HCT116 (cell line): ENCODE data around the gene PLEKHO2. TPM values are rescaled to one million over a fixed set of nuclear protein-coding genes. Genes with fewer than 3 reads are reported as not detected.

Source experiments
- ATAC-seq: fragments of 200-7000 bp; cut with Tn5 transposase; 2 replicates; pipeline ENCODE4 v1.9.1; 2020; ENCODE audit warnings: mild to moderate bottlenecking, moderate library complexity
- BruUV-seq: library from RNA; stranded (reverse); fragments of 400-500 nt; replicated peaks from 2 replicates; lab custom pipeline; 2021; lab: Mats Ljungman, UMichigan
- CTCF ChIA-PET: fragments of 300-600 bp; sonication (Branson Sonifier 250); formaldehyde crosslinking; loops from one replicate; lab custom pipeline; 2021; ENCODE audit warnings: antibody characterized with exemption; lab: Charles Lee
- POLR2A ChIA-PET: fragments of 300-600, 350-600 bp; sonication (Branson Sonifier 250); formaldehyde crosslinking; loops from one replicate; lab custom pipeline; 2021; ENCODE audit warnings: antibody characterized with exemption; lab: Charles Lee
- RAD21 ChIA-PET, 2 experiments: fragments of 300-600 bp; sonication (Branson Sonifier 250); formaldehyde crosslinking; loops; one replicate each; lab custom pipeline; 2023; ENCODE audit warnings: low total read pairs in 2 of 2; ENCODE audit not compliant: uncharacterized antibody in 2 of 2, unreplicated experiment in 2 of 2, low non-redundant PET in 1 of 2; lab: Charles Lee
- DNase-seq: peaks from one replicate; pipeline ENCODE4 v3.0.0-alpha.2; 2010; ENCODE audit warnings: low read depth, low spot score
- H2AFZ ChIP-seq: fragments of 200-600 bp; shearing (Covaris generic), sonication (generic); 2 replicates; pipeline ENCODE4 v1.6.1; 2017; ENCODE audit warnings: low read depth, mixed run types, mixed read lengths, antibody characterized with exemption, low read length; ENCODE audit not compliant: poor library complexity, severe bottlenecking
- H3K27ac ChIP-seq: 2 replicates; pipeline ENCODE4 v1.5.1; 2012; ENCODE audit warnings: low read depth, low read length
- H3K27me3 ChIP-seq: fragments of 200-600 bp; sonication (generic); 2 replicates; pipeline ENCODE4 v1.6.1; 2016; ENCODE audit warnings: mixed run types, low read length, mixed read lengths; ENCODE audit not compliant: insufficient read depth
- H3K36me3 ChIP-seq, 2 experiments: fragments of 200-500 bp in 1 of 2; fragments of 200-600 bp in 1 of 2; sonication (Bioruptor generic) in 1 of 2; sonication (generic) in 1 of 2; 2 replicates each; pipeline versions ENCODE4 v1.5.1 to v1.6.1; 2014 to 2016; ENCODE audit warnings: low read length in 2 of 2, inconsistent platforms in 1 of 2, mixed read lengths in 1 of 2, mixed run types in 1 of 2; ENCODE audit not compliant: insufficient read depth in 2 of 2, control insufficient read depth in 1 of 2
- H3K4me1 ChIP-seq, 2 experiments: fragments of 200-600 bp in 1 of 2; sonication (generic) in 1 of 2; 2 replicates each; pipeline versions ENCODE4 v1.5.1 to v1.6.1; 2012 to 2017; ENCODE audit warnings: low read length in 2 of 2, inconsistent platforms in 1 of 2, mild to moderate bottlenecking in 1 of 2, mixed read lengths in 1 of 2, mixed run types in 1 of 2, moderate library complexity in 1 of 2; ENCODE audit not compliant: insufficient read depth in 2 of 2, control insufficient read depth in 1 of 2
- H3K4me2 ChIP-seq: fragments of 200-600 bp; sonication (generic); 2 replicates; pipeline ENCODE4 v1.6.1; 2017; ENCODE audit warnings: mixed run types, low read length, mixed read lengths
- H3K4me3 ChIP-seq, 2 experiments: fragments of 200-600 bp in 1 of 2; sonication (generic) in 1 of 2; replicated peaks in 1 of 2; 2 replicates each; pipeline ENCODE4 v1.5.1; 2011 to 2016; ENCODE audit warnings: low read length in 2 of 2, control low read depth in 1 of 2, low read depth in 1 of 2, mild to moderate bottlenecking in 1 of 2, mixed read lengths in 1 of 2, mixed run types in 1 of 2
- H3K79me2 ChIP-seq: fragments of 200-600 bp; sonication (generic); 2 replicates; pipeline ENCODE4 v1.6.1; 2017; ENCODE audit warnings: mild to moderate bottlenecking, mixed run types, low read length, moderate library complexity, mixed read lengths; ENCODE audit not compliant: insufficient read depth
- H3K9ac ChIP-seq: fragments of 200-600 bp; sonication (generic); 2 replicates; pipeline ENCODE4 v1.6.1; 2016; ENCODE audit warnings: low read length, mixed read lengths
- H3K9me2 ChIP-seq: fragments of 200-600 bp; sonication (generic), shearing (Covaris generic); 2 replicates; pipeline ENCODE4 v1.6.1; 2017; ENCODE audit warnings: mixed run types, mild to moderate bottlenecking, moderate library complexity; ENCODE audit not compliant: insufficient read depth
- H3K9me3 ChIP-seq, 2 experiments: fragments of 200-500 bp in 1 of 2; fragments of 200-600 bp in 1 of 2; sonication (Bioruptor generic) in 1 of 2; sonication (generic) in 1 of 2; 2 replicates each; pipeline ENCODE4 v1.6.1; 2014 to 2017; ENCODE audit warnings: low read length in 2 of 2, mixed read lengths in 2 of 2, inconsistent platforms in 1 of 2, low read depth in 1 of 2, mild to moderate bottlenecking in 1 of 2, mixed run types in 1 of 2, moderate library complexity in 1 of 2; ENCODE audit not compliant: control insufficient read depth in 1 of 2, insufficient read depth in 1 of 2
- H4K20me1 ChIP-seq: fragments of 200-600 bp; sonication (generic), shearing (Covaris generic); 2 replicates; pipeline ENCODE4 v1.6.1; 2017; ENCODE audit warnings: mixed run types, mild to moderate bottlenecking, moderate library complexity; ENCODE audit not compliant: insufficient read depth
- CBX3 ChIP-seq: IDR thresholded peaks from 2 replicates; pipeline ENCODE4 v1.6.1; 2012; ENCODE audit warnings: low read depth
- CEBPB ChIP-seq: IDR thresholded peaks from 2 replicates; pipeline ENCODE4 v1.6.1; 2012; ENCODE audit warnings: low read depth
- ELF1 ChIP-seq: IDR thresholded peaks from 2 replicates; pipeline ENCODE4 v1.6.1; 2012; ENCODE audit warnings: low read depth, borderline replicate concordance
- EZH2 ChIP-seq: fragments of 200-600 bp; sonication (generic); IDR thresholded peaks from 2 replicates; pipeline ENCODE4 v1.6.1; 2017; ENCODE audit warnings: antibody characterized with exemption, mixed run types
- EZH2phosphoT487 ChIP-seq: fragments of 200-600 bp; IDR thresholded peaks from 2 replicates; pipeline ENCODE4 v1.6.1; 2018; ENCODE audit warnings: antibody characterized with exemption, borderline replicate concordance
- FOSL1 ChIP-seq: IDR thresholded peaks from 2 replicates; pipeline ENCODE4 v1.6.1; 2012; ENCODE audit warnings: low read depth
- JUND ChIP-seq: IDR thresholded peaks from 2 replicates; pipeline ENCODE4 v1.6.1; 2012
- MAX ChIP-seq: IDR thresholded peaks from 2 replicates; pipeline ENCODE4 v1.6.1; 2012
- POLR2A ChIP-seq: IDR thresholded peaks from 2 replicates; pipeline ENCODE4 v1.7.0; 2011; ENCODE audit warnings: borderline replicate concordance; ENCODE audit not compliant: insufficient read depth, insufficient read length; ENCODE audit errors: extremely low read depth
- POLR2AphosphoS5 ChIP-seq: IDR thresholded peaks from 2 replicates; pipeline ENCODE4 v1.6.1; 2011; ENCODE audit warnings: mild to moderate bottlenecking, low read depth, low read length, moderate library complexity
- SP1 ChIP-seq: IDR thresholded peaks from 2 replicates; pipeline ENCODE4 v1.6.1; 2012; ENCODE audit warnings: low read depth
- SRF ChIP-seq: IDR thresholded peaks from 2 replicates; pipeline ENCODE4 v1.6.1; 2012; ENCODE audit warnings: low read depth
- TCF7L2 ChIP-seq: IDR thresholded peaks from 2 replicates; pipeline ENCODE4 v1.7.0; 2011; ENCODE audit warnings: borderline replicate concordance, inconsistent platforms; ENCODE audit not compliant: insufficient read depth, insufficient read length; ENCODE audit errors: extremely low read depth
- YY1 ChIP-seq: IDR thresholded peaks from 2 replicates; pipeline ENCODE4 v1.6.1; 2011; ENCODE audit warnings: low read length, low read depth, moderate library complexity, mild to moderate bottlenecking; ENCODE audit not compliant: insufficient replicate concordance; ENCODE audit errors: extremely low read depth
- intact Hi-C: fragments of 100-400 bp; cut with micrococcal nuclease; formaldehyde crosslinking; loops from 2 replicates; pipeline ENCODE4 v1.10.0; 2022
- total RNA-seq: library from RNA; stranded (reverse); gene quantifications from one replicate; pipeline ENCODE4 v1.2.1, GENCODE V29; 2021; ENCODE audit not compliant: unreplicated experiment

PLEKHO2 gene
- total RNA-seq, 1 experiment from 2014 or later, result 8.0 TPM

GRCh38 chr15:64845831-64846595 is 4.3 kb downstream of the PLEKHO2 start:
- Histone ChIP-seq H3K4me1 (peaks cover 3 to 15% of the 10 kb centered on the region in 2 experiments), H3K9me3 (no peaks in the 10 kb centered on the region), H3K79me2 (peaks cover 13% of the 10 kb centered on the region; the same call in 1 of the 2 replicates), H3K27ac (no peak overlapping the region), H3K9me2 (no peaks in the 10 kb centered on the region), H4K20me1 (no peaks in the 10 kb centered on the region), H3K4me3 (no peak overlapping the region), H3K4me2 (no peak overlapping the region)
- ChIA-PET POLR2A (no interaction called here), RAD21 (no interaction called here)
- no peak for DNase-seq
- no peak for ATAC-seq
- no TSS peak for BruUV-seq
- TF ChIP-seq TCF7L2 (no peak), SRF (no peak), YY1 (no peak), SP1 (no peak), MAX (no peak), POLR2AphosphoS5 (no peak), EZH2phosphoT487 (no peak), POLR2A (no peak), EZH2 (no peak), CEBPB (no peak), ELF1 (no peak), CBX3 (no peak), JUND (no peak), FOSL1 (no peak)
- TF ChIP-seq, all 23 proteins: peak for 0
- Histone ChIP-seq H3K9ac (no peak overlapping the region), H3K36me3 (0 out of 4 replicates have a peak, but pooled peaks cover 0 to 2% of the 10 kb centered on the region in 2 experiments), H3K27me3 (no peaks in the 10 kb centered on the region), H2AFZ (no peak overlapping the region)
- intact Hi-C loops, result no loop called here
- CTCF ChIA-PET, result no interaction called here
